ENCODE results near the gene UROC1. TPM values are rescaled to one million over a fixed set of nuclear protein-coding genes. Genes with fewer than 3 reads are reported as not detected.

UROC1 gene
- total and polyA plus RNA-seq, 2 of the 13 experiments (the other 11 are each of a cell fraction or from before 2014, with no cell fraction given): 0.71 to 1.3 TPM

- TF ChIP-seq TEAD2 (CRISPR knock-in tag; IDR thresholded peaks at IDR 0.05) (no peak), JUNB (CRISPR knock-in tag; IDR thresholded peaks at IDR 0.05; ENCODE audit: borderline replicate concordance) (no peak), MXD4 (CRISPR knock-in tag; IDR thresholded peaks at IDR 0.05) (no peak), RXRA (CRISPR knock-in tag; IDR thresholded peaks at IDR 0.05) (no peak), PAX8 (CRISPR knock-in tag; IDR thresholded peaks at IDR 0.05; ENCODE audit: borderline replicate concordance) (no peak), MEF2D (CRISPR knock-in tag; IDR thresholded peaks at IDR 0.05) (no peak), ZNF878 (CRISPR knock-in tag; IDR thresholded peaks at IDR 0.05) (no peak), ZC3H4 (CRISPR knock-in tag; IDR thresholded peaks at IDR 0.05; ENCODE audit: borderline replicate concordance) (no peak), HMGA1 (CRISPR knock-in tag; conservative IDR thresholded peaks at IDR 0.05) (no peak), KDM3A (CRISPR knock-in tag; IDR thresholded peaks at IDR 0.05; ENCODE audit: low read depth) (no peak), ETS1 (CRISPR knock-in tag; IDR thresholded peaks at IDR 0.05) (no peak), TBP (CRISPR knock-in tag; IDR thresholded peaks at IDR 0.05) (no peak), ZBTB37 (CRISPR knock-in tag; IDR thresholded peaks at IDR 0.05) (no peak), ZNF563 (CRISPR knock-in tag; IDR thresholded peaks at IDR 0.05) (no peak), ZMYM3 (CRISPR knock-in tag; IDR thresholded peaks at IDR 0.05) (no peak), MNT (IDR thresholded peaks at IDR 0.05) (no peak)
- TF ChIP-seq, protein P1, sequence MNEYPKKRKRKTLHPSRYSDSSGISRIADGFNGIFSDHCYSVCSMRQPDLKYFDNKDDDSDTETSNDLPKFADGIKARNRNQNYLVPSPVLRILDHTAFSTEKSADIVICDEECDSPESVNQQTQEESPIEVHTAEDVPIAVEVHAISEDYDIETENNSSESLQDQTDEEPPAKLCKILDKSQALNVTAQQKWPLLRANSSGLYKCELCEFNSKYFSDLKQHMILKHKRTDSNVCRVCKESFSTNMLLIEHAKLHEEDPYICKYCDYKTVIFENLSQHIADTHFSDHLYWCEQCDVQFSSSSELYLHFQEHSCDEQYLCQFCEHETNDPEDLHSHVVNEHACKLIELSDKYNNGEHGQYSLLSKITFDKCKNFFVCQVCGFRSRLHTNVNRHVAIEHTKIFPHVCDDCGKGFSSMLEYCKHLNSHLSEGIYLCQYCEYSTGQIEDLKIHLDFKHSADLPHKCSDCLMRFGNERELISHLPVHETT (CRISPR knock-in tag; conservative IDR thresholded peaks at IDR 0.05): no peak
- H3K79me2 ChIP-seq (ENCODE audit: insufficient read depth, low read length): no peaks in the 10 kb centered on the region
- H3K9ac ChIP-seq (ENCODE audit: insufficient read depth, low read depth, low read length): no peak overlapping the region
- POLR2A ChIA-PET: interaction anchor here (0.6 to 1.3 kb wide), 2 partner anchors 12 to 17 kb away, joined by 3 to 4 read pairs; no protein-coding TSS in a partner anchor
- no TSS peak for BruUV-seq (replicated peaks)
- intact Hi-C loops (cut with micrococcal nuclease; ENCODE audit: unreplicated experiment): no loop called here
- 58% methylated on average over 7 of the region's 7 CpGs for WGBS (ENCODE audit: low lambda C conversion rate)
- no peak for FAIRE-seq
- no peaks in the 10 kb centered on the region for H3K9me3 ChIP-seq (ENCODE audit: low read length)
- H2AFZ ChIP-seq (ENCODE audit: low read length): no peak overlapping the region
- H4K20me1 ChIP-seq (ENCODE audit: insufficient read depth, low read length): no peaks in the 10 kb centered on the region
- in situ Hi-C loops (cut with HindIII; ENCODE audit: extremely low pct_ligation_motif_present, low pct_unique_long_range_greater_than_20kb): no loop called here
- no peak overlapping the region for H3K4me2 ChIP-seq (ENCODE audit: low read depth, low read length)
- CTCF ChIA-PET (ENCODE audit: low intra/inter-chr PET ratio, low total read pairs): no interaction called here
- no peak overlapping the region for H3K4me3 ChIP-seq (replicated peaks in 1 of 3; ENCODE audit: insufficient read depth in 1 of 3, low read depth in 2 of 3, low read length in 3 of 3)
- no peaks in the 10 kb centered on the region for H3K36me3 ChIP-seq (replicated peaks in 1 of 2; ENCODE audit: control insufficient read depth in 1 of 2, insufficient read depth in 2 of 2, low read length in 2 of 2)
- H3K27me3 ChIP-seq (ENCODE audit: control insufficient read depth in 1 of 2, insufficient read depth in 2 of 2, low read length in 2 of 2): peaks cover 0 to 3% of the 10 kb centered on the region in 2 experiments; a peak in 1 of 5 replicates
- H3K27ac ChIP-seq (ENCODE audit: extremely low read length, insufficient read depth, low read length): no peak overlapping the region
- DNase-seq (ENCODE audit: low spot score): no peak
- H3K4me1 ChIP-seq (ENCODE audit: insufficient read depth, low read length): peaks cover 8% of the 10 kb centered on the region; the same call in 1 of the 2 replicates
- no peak for ATAC-seq
Measured at GRCh38 chr3:126511291-126511690, 6.3 kb downstream of the UROC1 start.
